Fibroblast of upper back skin (primary cell): ENCODE data around the gene ASTN2.
"Not testable (repeated sequence)": the region's sequence is repeated elsewhere in the genome, so short reads cannot be mapped to it uniquely, and the experiment has no call there.

Experiments used
- DNase-seq: peaks from one replicate; pipeline ENCODE4 v3.0.0-alpha.2; 2013

Gene ASTN2

DNA sequence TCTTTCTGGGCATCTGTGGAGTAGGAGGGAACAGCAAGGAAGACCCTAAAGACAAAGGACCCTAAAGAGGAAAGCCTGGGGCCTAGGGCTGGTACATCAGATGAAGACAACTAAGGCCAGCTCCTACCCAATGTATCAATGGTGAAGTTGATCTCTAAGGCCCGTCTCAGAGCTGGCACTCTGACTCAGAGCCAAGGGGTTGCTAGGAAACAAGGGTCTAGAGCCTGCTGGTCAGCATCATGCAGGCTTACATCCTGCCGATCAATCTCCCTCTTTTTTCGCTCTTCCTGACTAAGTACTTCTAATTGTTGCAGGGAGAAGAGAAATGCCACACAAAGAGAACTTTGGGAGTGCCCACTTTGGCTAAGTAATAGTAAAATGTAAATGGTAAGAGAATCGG is 701.6 kb downstream of the ASTN2 start:
- no peak for DNase-seq

DNA sequence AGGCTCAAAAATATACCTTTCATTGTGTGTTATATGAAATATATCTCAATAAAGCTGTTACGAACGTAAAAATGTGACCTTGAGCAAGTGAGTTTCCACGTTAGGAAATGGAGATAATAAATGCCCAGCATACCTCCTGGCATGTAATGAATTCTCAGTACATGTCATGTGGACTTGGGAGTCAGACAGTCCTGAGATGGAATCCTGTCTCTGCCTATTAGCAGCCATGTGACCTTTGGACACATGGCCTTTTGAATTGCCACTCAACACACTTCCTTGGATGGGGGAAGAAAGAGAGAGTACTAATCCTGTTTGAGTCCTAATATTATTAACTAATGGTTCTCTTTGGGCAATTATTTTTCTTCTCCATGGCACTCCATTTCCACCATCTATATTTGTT is 702.1 kb downstream of the ASTN2 start:
- DNase-seq, result no peak

DNA sequence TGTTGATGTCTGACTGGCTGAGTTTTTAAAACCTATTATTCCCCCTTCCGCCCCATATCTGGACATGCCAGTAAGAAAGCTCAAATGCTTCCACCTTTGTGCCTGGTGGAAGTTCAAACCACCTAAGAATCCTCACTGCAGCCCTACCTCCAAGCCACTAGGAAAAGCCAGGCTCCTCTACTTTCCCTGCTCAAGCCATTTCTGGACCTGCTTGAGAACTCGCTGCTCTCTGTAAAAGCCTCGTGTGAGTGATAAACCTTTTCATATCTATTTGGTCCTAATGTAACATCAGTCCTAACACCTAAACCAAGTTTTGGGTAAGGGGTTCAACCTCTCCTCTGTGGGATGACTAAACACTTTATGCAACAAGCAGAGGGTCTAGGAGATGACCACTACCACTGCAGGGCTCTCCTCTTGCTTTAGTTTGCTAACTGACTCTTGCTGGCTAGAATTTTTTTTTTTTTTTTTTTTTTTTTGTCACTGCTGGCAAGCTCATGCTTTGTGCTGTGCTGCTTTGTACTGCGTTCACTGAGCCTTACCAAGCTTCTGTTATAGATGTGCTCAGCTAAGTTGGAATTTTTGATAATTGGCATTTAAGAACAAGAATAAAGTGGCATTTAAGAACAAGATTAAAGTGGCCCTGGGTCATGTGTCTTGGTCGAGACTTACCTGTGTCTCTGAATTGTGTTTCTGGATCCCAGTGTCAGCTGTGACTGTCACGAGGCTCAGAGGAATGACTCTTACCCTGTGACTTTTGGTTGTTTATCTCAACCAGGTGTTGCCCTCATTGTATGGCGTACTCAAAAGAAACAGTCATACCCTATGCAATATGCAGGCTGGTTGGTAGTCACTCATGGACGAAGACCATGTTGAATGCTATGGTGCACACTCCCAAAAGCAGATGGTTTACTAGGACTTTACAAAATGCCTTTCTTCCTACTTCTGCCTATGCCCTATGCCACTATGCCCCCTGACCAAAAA is 708.3 kb downstream of the ASTN2 start:
- DNase-seq, result no peak

DNA sequence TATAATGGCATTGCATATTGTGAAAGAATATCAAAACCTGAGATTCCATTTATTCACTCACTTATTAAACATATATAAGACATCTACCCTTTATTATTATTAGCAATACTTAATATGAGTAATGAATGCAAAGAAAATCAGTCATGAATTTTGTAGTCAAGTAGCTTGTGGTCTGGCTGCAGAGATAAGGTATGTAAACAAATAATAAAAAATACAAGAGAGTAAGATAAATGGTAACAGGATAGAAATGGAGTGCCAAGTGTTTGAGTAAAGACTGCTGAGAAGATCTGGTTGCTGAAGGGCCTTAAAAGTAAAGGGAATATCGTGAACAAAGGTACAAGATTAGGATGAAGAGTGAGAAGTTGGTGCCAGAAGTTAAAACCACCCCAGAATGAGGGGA is 709.3 kb downstream of the ASTN2 start:
- no peak for DNase-seq

DNA sequence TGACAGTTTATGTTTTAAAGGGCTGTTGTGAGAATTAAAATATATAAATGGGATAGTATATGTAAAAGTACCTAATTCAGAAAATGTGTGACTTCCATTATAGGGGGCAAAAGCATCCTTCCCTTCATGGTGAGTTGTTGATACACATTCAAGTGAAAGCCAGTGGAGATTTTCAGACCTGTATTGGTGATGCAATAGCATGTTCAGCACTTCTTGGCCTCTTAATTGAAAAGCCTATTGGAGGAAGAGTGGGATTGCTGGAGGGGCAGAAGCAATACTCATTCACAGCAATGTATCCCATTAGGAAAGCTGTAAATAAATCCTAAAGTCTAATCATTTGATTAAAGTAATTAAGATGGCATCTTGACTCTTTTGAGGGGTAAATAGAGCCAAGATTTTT is 710.4 kb downstream of the ASTN2 start:
- DNase-seq, result no peak

DNA sequence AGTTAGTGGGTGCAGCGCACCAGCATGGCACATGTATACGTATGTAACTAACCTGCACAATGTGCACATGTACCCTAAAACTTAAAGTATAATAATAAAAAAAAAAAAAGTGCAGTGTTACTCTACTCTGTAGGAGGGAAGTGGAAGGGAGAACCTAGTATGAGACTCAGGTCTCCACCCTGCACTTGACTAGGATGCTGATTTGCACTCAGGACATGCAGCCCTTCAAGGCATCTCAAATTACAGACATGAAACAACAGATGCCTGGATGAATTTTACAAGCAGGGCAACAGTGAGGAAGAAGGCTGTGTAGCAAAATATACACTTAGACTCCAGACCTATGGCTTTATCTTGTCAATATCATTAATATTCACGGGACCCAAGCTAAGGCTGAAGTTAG is 711.2 kb downstream of the ASTN2 start:
- no peak for DNase-seq

DNA sequence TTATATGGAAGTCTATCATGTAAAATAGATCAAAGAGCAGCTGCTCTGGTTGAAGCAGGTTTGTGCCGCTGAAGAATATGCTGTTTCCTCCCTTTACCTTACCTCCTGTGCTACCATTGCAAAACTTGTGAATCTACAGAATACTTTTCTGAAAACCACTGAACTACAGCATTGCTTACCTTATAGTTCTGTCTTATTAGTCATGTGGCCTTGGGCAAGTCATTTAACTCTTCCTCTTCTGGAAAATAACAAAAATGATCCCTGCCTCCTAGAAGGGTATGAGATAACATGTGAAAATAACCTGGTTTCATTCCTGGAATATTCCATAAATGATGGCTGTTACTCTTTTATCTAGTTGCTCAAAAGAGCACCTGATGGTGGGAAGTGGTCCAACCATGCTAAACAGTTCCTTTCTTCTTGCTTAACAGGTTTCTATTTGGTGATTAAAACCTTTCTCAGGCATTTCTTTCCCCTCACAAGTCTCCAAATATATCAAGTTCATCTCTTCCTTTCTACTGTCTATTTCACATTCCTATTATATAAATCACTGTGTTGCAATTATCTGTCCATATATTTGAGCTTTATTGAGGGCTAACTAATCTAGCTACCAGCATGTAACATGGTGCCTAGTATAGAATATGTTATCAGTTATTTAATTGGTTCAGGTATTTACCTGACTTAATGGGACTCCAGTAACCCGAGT is 712.8 kb downstream of the ASTN2 start:
- peak; percentile 12 for DNase-seq

DNA sequence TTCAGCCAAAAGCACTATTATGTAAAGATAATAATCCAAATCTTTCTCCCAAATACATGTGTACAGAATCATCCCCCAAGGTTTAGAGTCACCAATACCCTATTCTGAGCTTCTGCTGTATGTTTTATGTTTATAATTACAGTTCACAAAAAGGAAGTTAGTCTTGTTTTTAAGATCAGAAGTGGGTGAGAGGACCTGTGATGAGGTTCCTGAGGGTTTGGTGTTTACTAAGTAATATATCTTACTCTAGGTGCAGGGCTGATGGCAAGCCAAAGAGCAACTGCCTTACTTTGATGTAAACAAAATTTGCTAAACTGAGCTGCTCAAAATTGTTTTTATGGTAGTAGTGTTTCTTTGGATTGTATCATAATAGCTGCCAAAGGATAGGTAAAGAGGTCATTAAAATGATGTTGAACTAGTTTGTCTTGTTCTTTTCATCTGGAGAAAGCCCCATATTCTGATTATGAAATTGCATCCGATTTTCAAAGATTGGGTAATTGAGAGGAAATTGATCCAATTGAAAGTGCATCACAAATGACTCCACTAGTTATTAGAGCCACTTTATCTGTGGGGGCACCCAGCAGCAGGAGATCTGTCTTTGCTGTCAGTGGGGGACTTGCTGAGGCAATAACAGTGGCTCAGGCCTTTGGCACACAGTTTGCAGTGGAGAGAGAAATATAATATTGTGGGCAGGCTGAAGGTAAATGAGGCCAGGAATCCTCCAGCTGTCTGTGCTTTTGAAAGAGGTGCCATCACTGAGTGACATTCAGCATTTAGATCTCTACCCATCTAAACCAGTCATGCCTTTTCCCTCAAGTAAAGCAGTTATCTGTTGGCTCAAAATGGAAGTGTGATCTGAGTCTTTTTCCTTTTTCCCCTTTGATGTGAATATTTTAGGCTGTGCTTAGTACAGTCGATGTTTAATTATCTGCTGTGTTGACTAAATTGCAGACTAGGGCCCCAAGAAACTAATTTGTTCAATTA is 713.7 kb downstream of the ASTN2 start:
- DNase-seq, result no peak

DNA sequence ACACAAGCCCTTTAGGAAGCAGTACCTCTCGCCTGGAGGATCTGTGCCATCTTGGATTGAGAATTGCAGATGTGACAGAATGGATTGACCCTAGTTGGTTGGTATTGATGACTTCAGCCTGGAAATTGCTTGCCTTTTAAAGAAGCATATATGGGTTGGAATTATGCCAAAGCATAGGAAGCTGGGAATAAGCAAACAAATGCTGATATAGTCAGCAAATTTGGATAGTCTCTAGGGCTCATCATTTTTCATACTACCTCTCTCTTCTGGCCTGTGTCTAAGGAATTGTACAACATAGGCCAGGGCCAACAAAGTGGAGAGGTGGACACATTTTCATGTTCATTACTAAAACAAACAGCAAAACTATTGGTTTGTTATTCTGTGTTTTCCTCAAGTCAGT is 714.6 kb downstream of the ASTN2 start:
- no peak for DNase-seq

DNA sequence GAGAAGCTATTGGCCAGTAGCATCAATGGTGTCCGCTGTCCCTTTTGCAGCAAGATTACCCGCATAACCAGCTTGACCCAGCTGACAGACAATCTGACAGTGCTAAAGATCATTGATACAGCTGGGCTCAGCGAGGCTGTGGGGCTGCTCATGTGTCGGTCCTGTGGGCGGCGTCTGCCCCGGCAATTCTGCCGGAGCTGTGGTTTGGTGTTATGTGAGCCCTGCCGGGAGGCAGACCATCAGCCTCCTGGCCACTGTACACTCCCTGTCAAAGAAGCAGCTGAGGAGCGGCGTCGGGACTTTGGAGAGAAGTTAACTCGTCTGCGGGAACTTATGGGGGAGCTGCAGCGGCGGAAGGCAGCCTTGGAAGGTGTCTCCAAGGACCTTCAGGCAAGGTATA is 717.0 kb downstream of the ASTN2 start:
- no peak for DNase-seq

DNA sequence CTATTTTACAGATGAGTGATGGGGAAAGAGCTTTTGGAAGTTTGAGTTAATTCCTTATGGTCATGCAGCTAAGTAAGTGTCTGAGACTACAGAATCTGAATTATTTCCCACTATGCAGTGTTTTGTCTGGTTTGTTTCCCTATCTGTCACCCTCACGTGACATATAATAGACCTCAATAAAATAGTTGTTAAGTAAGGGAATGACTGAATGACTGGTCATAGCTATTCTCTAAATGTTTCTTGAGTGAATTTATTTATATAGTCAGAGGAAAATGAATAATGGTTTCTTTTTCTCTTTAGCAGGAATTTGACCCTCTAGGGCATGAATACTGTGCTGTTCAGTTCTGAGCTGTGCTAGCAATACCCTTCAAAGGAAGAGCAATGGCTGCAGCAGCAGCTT is 717.5 kb downstream of the ASTN2 start:
- DNase-seq, result peak; percentile 79

DNA sequence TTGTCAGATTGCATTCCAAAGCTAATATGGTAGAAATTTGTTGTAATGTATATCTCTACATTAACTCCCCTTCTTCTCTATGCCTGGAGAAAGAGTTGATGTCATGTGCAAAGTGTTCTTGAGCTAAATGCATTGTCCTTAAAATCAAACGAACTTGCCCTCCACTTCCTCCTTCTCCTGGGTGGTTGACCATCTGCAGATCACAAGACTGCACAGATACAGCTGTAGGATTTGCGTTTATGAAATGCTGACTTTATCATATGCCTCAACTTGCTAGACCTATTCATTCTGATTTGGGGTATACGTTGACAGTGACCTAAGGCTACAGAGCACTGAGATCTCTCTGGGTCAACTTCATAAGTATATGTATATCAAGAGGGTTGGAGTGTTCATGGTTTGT is 719.4 kb downstream of the ASTN2 start:
- no peak for DNase-seq

DNA sequence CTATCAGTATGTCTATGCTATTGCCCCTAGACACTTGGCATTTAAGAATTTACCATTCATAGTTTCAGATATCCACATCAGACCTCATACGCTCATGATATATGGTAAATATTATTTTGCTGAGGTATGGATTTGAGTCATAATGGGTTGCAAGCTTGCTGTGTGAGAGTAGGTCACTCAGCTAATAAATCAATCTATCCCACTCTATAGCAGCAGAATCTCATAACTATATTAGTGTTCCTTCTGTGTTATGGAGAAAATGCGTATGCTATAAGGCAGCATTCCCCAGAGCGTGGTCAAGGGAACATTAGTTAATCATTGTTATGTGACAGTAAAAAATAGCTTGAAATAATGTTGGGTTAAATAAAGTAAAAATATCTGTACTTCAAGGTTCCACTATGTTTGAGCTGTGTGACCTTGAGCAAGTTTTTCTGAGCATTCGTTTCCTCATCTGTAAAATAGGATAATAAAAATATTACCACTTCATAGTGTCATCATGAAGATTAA is 720.0 kb downstream of the ASTN2 start:
- DNase-seq, result peak; percentile 55

DNA sequence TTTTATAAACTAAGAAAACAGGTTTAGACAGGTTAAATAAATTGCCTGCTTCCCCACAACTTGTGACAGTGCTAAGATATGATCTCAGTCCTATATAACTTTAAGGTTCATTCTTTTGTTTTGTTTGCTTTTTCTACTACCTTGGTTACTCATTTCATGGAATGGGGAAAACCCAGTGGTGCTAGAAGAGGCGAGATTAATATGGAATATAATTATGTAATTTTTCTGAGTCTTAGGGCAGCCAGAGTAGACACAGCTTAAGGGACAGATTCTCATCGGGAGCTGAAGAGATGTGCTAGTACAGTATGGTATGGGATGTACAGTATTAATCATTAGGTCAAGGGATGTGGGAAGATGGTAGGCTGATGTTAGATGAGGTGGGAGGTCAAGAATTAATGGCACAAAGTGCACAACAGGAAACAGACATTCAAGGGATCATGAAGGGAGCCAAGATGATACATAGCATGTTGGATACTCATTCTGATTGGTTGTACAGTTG is 721.6 kb downstream of the ASTN2 start:
- no peak for DNase-seq

DNA sequence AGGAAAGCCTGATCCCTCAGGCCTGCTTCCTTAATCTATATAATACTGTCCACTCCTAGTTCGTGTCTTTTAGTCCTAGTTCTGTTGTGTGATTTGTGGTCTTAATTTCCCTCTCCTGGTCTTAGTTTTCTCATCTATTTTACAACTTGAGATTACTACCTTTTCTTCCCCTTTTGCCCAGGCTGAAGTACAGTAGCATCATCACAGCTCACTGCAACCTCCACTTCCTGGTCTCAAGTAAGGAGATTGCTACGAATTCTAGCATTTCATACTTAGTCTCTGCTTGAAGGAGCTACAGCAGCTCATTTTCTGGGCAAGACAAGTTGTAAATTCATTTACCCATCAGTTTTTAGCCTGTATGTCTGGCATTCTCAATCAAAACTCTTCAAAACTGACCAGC is 722.2 kb downstream of the ASTN2 start:
- DNase-seq, result no peak

DNA sequence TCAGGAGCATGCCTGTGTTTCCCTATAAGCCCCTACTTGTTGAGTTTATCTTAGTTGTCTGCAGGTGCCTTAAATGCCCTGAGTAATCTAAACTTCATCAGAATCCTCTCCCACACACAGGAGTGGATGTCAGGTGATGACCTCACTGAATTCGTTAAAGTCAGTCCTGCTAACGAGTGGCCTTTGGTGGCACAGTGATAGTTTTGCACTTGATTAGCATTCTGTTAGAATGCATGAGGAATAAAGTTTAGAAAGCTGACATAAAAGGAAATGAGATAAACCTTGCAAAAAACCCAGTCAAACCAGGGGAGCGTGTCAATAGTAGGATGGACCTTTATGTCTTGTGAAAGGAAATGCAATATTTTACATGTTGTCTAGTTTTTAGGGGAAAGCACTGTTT is 723.2 kb downstream of the ASTN2 start:
- no peak for DNase-seq

DNA sequence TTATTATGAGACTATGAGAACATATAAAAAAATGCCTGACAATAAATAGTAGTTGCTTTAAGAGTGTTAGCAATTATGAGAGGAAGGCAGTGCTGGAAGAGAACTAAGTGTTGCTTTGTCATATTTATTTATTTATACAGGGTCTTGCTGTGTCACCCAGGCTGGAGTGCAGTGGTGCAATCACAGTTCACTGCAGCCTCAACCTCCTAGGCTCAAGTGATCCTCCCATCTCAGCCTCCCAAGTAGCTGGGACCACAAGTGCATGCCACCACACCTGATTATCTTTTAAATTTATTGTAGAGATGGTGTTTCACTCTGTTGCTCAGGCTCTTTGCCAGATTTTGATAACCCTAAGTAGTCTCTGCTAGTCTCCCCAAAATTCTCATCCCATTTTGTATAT is 724.1 kb downstream of the ASTN2 start:
- not testable (repeated sequence) for DNase-seq

DNA sequence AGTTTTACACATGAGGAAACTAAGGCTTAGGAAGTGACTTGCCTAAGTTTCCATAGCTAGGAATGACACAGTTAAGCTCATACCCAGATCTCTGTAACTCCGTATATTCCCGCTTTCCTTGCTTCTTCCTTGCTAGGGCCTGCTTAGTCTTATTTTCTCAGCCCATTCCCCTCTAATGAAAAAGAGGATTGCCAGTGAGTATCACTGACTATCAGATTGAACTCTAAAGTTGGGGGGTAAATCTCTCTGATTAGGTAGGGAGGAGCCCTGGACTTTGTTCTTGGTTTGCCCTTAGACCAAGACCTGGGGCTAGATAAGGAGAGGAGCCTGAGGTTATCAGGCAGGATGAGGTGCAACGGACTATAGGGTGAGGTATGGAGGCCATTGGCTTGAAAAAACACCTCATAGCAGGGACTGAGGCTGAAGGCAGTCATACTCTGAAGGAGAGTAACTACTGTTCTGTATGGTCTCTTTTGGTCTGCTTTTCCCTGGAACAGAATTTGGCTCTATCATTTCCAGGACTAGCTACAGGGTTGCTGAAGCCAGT is 725.3 kb downstream of the ASTN2 start:
- DNase-seq, result no peak

DNA sequence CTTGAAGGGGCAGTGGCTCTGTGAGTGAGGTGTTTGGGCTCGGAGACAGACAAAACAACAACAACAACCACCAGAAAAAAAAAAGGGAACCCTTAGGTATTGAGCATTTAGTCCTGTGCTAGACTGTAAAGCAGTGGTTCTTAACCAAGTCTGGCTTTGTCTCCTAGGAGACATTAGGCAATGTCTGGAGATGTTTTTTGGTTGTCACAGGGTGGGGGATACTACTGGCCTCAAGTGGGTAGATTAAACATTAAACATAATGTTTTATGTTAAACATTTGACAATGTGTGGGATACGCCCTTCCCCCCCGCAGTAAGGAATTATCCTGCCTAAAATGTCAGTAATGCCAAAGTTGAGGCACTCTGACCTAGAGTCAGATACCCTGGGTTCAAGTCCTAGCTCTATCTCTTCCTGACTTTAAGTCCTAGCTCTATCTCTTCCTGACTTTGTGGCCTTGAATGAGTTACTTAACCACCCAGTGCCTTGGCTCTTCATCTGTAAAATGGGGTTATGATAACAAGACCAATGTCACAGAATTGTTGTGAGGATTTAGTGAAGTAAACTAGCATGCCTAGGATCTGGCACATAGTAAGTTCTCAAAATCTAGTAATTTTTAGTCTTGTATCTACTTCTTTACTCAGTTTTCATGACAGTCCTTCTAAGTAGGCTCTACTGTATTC is 725.9 kb downstream of the ASTN2 start:
- no peak for DNase-seq

DNA sequence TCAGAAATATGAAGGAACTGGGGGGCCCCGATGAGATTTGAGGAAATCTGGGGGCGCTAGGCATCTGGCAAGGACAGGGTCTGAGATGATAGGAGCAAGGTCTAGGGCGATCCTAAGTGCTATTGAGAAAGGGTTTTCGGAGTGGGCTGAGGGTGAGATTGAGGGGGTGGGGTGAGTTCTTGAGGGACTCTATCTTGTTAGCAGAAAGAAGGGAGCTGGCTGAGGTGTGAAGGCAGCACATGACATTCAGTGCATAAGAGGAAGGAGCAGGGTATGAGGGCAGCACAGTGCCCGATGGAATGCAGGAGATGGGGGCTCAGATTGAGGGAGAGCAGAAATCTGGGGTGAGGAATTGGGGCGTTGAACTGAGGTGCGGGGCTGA is 727.1 kb downstream of the ASTN2 start:
- DNase-seq, result no peak

DNA sequence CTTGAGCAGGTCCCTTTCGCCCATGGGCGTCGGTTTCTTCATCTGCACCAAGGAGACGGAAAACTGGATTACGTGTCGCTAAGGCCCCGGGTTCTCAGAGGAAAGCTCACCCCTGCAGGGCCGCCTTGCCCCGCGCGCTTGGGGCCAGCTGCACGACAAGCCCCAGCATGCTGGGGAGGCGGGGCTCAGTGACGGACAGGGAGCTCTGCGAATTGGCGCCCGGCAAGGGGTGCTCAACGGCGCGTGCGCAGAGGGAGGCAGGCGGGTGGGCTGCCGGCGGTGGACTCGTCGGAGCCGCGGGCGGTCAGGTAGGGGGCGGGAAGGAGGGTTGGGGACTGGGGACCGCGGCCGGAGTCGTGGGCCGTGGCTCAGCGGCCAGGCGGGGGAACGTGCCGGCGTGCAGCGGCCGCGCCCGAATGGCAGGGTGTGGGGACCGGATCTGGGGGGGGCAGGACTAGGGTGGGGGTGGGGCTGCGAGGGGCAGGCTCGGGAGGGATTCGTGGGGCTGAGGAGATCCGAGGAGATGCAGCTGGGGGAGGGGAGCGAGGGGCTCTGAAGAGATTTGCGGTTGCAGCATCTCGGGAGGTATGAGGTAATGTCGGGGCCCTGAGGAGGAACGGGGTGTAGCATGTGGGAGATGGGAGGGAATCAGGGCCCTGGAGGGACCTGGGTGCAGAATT is 727.6 kb downstream of the ASTN2 start, which contains the start of gene TRIM32:
Gene TRIM32, plus strand, starts transcription at position 232 of the 680 bp plus-strand sequence. CDS start 10,438 bp downstream, outside the sequence.
- peak; percentile 86 for DNase-seq
